Nucleus accumbens (tissue), 56 donors: ENCODE measurements around the gene ZFYVE9.
A peak's percentile ranks its signal among the peaks of the same experiment; 100 is the strongest.
"Not testable (repeated sequence)": the region's sequence is repeated elsewhere in the genome, so short reads cannot be mapped to it uniquely, and the experiment has no call there.

ENCODE experiments used
- DNase-seq, 56 donors: peaks; one replicate each; lab custom pipeline; 2025; lab: John Stamatoyannopoulos, UW

ZFYVE9 gene

GRCh38 chr1:52365746-52366516, 224.0 kb downstream of the ZFYVE9 start, which contains the start of gene CC2D1B:
Gene CC2D1B (minus strand): TSS chr1:52366205. CDS start chr1:52364620, 1,585 bp downstream.
- peak; percentile 43 to 95 (median 90) for DNase-seq

- no peak for DNase-seq
These were observed 224.6 kb downstream of the ZFYVE9 start for GRCh38 chr1:52366517-52366827.

DNA sequence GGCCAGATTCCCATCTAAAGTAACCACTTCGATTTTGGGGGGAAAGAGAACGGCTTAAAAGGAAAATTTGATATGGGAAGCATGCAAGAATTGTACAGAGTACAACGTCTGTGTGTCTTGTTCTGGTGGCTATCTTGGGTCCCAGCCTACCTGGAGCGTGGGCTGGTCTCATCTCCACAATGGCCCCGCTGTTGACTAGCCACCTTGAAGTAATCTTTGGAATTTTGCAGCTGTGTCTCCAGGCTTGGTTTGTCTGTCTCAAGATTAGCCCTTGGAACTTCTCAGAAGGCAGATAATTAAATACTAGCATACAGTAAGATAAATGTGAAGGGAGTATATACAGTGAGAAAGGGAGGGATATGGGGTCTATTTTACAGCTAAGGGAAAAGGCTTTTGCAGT, 225.4 kb downstream of the ZFYVE9 start:
- DNase-seq: no peak

GRCh38 chr1:52368383-52369172, 226.7 kb downstream of the ZFYVE9 start:
- peak in 39 of 56 donors; percentile 3 to 69 (median 35) for DNase-seq

DNA sequence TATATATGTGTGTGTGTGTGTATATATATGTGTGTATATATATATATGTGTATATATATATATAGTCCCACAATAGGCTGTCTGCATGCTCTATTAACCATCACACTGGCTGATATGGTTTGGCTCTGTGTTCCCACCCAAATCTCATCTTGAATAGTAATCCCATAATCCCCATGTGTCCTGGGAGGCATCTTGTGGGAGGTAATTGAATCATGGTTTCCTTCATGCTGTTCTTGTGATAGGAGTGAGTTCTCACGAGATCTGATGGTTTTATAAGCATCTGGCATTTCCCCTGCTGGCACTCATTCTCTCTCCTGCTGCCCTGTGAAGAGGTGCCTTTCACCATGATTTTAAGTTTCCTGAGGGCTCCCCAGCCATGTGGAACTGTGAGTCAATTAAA, 228.0 kb downstream of the ZFYVE9 start:
- DNase-seq: not testable (repeated sequence)

DNA sequence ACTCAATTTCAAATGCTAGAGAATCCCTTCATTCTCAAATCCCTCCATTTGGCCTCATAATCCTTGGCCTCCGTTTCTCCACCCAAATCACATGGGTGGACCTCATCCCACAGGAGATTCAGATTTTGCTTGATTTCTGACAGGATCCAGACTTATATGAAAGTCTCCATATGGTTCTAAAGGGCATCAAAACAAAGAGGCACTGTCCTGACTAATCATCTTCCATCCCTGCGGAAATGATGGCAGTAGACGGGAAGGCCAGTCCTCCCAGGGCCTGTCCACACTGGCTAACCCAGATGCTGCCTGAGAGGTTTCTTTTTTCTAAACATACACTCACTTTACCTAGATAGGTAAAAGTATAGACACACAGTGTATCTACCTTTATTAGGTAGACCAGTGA, 243.5 kb downstream of the ZFYVE9 start:
- DNase-seq: no peak

DNA sequence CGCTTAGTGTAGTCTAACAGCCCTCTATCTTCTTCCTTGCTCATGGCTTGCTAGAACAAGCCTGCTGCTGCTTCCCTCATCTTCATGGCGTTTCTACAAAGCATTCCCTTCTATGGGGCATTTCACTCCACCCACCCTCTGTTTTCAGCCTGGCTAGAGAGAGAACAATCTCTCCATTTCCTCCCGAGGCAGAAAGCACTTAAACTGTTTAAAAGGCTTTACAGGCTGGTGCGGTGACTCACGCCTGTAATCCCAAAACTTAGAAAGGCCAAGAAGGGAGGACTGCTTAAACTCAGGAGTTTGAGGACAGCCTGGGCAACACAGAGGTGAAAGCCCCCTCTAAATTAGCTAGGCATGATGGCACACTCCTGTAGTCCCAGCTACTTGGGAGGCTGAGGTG, 244.6 kb downstream of the ZFYVE9 start:
- no peak for DNase-seq

DNA sequence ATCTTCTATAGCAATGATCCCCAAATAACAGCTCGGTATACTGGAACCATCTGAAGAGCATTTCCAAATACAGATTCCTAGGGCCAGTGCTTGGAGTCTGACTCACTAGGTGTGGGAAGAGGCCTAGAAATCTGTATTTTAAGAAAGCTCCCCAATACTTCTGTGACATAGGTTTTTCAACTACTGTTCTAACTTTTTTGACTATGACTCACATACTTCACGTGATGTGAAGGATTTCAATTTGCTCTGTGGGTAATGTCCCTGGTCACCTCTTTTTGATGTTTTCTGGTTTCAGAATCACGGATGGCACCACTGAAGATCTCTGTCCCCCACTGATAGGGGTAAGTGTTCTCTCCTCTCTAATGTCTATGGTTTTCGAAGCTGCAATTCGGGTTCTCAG, 251.3 kb downstream of the ZFYVE9 start:
- no peak for DNase-seq
